Measurements from ENCODE around the gene CAPN10.

- TF ChIP-seq EZH2 (IDR thresholded peaks at IDR 0.05; ENCODE audit: borderline replicate concordance, low read depth, low read length, severe bottlenecking) (no peak), CTCF (IDR thresholded peaks at IDR 0.05; ENCODE audit: extremely low read depth in 1 of 2, insufficient read depth in 1 of 2, low read depth in 1 of 2, low read length in 2 of 2) (no peak), POLR2A (IDR thresholded peaks at IDR 0.05; ENCODE audit: low read depth, low read length) (no peak)
Measured at GRCh38 chr2:240572141-240573031, 14.1 kb upstream of the CAPN10 start.

All from endothelial cell of umbilical vein (primary cell).